Hematopoietic multipotent progenitor cell treated with erythropoietin and hydrocortisone succinate and interleukin-3 and kit ligand, for 6 days (in vitro differentiated cells): Measurements from ENCODE around the gene CD82.

Experiments used
- DNase-seq: peaks from one replicate; pipeline ENCODE4 v3.0.0-alpha.2; 2015

Gene CD82, protein sequence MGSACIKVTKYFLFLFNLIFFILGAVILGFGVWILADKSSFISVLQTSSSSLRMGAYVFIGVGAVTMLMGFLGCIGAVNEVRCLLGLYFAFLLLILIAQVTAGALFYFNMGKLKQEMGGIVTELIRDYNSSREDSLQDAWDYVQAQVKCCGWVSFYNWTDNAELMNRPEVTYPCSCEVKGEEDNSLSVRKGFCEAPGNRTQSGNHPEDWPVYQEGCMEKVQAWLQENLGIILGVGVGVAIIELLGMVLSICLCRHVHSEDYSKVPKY

GRCh38 chr11:44565211-44565952, at the start of gene CD82:
TSS of gene CD82 (plus strand) at chr11:44565663. CDS start at chr11:44594663, 29,000 bp downstream.
- DNase-seq = peak; percentile 100

GRCh38 chr11:44516688-44517507, 48.6 kb upstream of the CD82 start:
- DNase-seq = no peak

DNA sequence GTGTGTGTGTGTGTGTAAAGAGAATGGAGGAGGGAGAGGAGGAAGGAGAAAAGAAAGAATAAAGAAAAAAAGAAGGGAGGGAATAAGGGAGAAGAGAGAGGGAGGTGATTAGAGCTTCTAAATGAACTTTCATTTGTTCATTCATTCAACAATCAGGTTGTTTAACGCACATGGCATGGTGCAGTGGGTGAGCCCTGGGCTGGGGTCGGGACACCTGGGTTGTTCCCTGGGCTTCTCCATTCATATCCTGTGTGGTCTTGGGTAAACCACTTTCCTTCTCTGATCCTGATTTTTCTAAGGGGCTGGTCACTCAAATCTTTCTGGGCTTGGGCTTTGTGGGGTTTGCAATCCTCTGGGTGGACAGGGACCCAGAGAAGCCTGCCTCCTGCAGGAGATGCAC, 47.9 kb upstream of the CD82 start:
- no peak for DNase-seq

DNA sequence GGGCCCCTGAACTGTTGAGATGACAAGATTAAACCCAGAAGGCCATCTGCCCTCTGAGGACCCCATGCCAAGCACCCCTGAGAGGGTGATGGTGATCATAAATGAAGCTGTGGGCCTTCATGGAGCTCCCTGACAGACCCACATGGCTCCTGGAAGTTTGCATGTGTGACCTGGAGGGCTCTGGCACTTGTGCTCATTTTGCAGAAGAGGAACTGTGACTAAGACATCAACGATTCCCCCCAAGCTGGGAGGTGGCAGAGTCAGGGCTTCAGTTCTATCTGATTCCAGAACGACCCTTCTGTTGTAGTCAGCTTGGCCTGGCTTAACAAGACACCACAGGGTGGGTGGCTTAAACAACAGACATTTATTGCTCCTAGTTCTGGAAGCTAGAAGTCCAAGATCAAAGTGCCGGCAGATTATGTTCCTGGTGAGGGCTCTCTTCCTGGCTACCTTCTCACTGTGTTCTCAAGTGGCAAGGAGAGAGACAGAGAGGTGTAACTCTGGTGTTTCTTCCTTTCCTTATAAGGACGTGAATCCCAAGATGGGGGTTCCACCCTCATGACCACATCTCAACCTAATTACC, 46.4 kb upstream of the CD82 start:
- no peak for DNase-seq

- no peak for DNase-seq
Observed at GRCh38 chr11:44519989-44520737, 45.3 kb upstream of the CD82 start.

DNA sequence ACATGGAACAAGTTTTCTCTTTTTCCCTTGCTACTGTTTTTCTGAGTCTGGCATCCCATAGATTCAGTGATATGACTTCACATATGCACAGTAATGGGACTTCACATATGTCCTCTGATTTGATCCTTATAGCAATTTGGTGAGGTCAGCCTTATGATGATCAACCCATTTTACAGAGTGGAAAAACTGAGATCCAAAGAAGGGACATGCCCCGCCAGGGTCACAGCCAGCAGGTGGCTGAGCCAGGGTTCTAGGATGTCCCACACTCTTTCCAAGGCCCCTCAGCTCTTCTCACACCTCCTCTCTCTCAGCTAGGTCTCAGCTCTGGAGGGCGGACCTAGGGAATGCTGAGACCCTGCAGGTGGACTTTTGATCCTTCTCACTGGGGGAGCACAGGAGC, 44.3 kb upstream of the CD82 start:
- DNase-seq = no peak

DNA sequence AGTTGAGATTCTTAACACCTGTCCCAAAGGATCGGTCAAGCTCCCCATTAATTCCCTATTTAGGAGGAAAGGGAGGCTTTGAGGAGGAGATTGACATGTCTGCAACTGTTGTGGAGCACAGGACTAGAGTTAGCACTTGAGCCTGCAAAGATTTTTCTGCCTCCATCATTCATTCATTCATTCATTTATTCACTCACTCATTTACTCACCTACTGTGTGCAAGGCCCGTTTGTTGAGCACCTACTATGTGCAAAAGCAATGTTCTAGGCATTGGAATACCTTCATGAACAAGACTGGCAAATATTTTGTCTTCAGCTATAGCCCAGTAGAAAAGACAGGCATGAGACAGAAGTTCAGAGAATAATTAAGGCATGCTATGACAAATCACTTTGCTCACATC, 43.2 kb upstream of the CD82 start:
- no peak for DNase-seq

DNA sequence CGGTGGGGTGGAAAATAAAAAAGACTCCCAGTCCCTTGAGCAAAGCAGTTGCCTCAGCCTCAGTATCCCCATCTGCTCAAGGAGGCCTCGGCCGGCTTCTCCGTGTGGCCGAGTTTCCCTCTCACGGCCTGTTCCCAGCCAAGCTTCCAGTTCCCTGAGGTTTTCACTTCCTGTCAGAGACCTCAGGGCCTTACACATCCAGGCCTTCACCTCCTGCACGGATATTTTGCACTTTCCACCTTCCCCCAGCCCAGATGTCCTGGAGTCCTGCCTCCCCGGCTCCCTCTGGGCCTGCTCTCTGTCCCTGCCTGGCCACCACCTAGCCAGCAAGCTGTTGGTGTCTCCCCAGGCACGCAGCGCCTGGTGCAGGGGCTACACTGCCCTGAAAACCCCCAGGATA, 41.1 kb upstream of the CD82 start:
- no peak for DNase-seq

DNA sequence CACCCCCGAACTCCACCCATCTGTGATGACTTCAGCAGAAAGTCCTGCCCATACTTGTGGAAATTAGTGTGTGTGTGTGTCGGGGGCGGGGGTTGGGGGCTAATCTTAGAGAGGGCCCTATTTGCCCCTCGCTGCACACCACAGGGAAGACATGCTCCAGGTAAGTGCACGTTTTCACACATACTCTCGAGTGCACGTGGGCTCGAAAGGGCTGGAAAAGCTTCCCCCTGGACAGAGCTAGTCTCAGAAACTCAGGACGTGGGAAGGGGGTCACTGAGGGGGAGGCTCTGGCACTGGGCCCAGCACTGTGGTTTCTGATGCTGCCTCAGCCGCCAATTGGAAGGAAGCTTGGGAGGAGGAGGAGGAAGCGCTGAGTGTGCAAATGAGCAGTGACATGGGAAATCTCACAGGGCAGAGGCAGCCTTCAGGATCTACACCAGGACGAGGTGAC, 40.7 kb upstream of the CD82 start:
- DNase-seq = no peak

- DNase-seq = no peak
Observed at GRCh38 chr11:44525473-44526252, 39.8 kb upstream of the CD82 start.

- DNase-seq = no peak
Observed at GRCh38 chr11:44526438-44526837, 39.0 kb upstream of the CD82 start.

GRCh38 chr11:44527476-44527875, 38.0 kb upstream of the CD82 start:
- DNase-seq = no peak

- DNase-seq = no peak
Observed at GRCh38 chr11:44528103-44528502, 37.4 kb upstream of the CD82 start.

GRCh38 chr11:44528581-44528980, 36.9 kb upstream of the CD82 start:
- no peak for DNase-seq

- DNase-seq = peak; percentile 27
Observed at GRCh38 chr11:44529895-44530412, 35.5 kb upstream of the CD82 start.

DNA sequence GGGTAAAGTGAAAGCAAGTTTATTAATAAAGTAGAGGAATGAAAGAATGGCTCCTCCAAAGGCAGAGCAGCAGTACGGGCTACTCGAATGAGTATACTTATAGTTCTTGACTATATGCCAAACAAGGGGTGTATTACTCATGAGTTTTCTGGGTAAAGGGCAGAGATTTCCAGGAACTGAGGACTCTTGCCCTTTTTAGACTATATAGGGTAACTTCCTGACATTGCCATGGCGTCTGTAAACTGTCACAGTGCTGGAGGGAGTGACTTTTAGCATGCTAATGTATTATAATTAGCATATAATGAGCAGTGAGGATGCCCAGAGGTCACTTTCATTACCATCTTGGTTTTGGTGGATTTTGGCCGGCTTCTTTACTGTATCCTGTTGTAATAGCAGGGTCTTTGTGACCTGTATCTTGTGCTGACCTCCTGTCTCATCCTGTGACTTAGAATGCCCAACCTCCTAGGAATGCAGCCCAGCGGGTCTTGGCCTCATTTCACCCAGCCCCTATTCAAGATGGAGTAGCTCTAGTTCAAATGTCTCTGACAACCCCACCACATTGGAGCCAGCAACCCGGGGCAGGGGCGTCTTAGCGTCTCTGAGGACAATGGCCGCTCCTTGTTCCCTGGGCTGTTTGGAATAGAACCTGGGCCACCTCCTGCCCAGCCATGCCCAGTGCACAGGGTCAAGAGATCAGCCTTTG, 34.9 kb upstream of the CD82 start:
- DNase-seq = peak; percentile 97

DNA sequence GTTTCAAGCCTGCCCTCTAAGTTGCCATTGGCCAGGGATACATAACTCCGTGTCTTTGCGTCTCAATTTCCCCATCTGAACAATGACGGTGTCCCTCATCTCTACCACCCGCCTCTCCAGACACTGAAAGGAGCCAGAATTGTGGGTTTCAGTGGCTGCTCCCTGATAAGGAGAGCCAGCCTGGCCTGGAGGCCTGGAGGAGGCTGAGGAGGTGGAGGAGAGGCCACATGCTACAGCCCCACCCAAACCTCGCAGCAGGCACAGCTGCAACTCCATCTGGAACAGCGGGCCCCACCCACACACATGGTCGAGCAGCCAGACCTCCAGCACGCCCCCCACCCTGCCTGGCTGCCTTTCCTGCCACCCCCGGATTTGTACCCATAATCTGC, 34.4 kb upstream of the CD82 start:
- peak; percentile 94 for DNase-seq

- no peak for DNase-seq
Observed at GRCh38 chr11:44531636-44532035, 33.8 kb upstream of the CD82 start.

DNA sequence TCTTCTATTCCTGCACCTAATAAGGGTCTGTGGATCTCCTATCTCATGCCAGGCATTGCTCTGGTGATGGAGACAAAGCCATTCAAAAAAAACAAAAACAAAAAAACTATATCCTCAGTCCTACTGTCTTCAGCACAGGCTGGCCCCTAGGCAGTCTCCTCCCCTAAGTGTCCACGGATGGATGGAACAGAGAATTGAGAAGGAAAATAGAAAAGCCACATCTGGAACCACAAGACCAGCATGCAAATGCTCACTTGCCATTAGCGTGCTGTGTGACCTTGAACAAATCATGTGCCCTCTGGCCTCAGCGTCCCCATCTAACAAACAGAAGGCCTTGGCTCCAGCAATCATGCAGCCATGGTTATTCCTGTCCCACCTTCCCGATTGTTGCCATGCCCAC, 32.7 kb upstream of the CD82 start:
- DNase-seq = no peak

GRCh38 chr11:44533921-44534711, 31.3 kb upstream of the CD82 start:
- DNase-seq = peak; percentile 52
